Psoas muscle (tissue), 8 donors: ENCODE measurements around the gene SFI1. TPM values are rescaled to one million over a fixed set of nuclear protein-coding genes. Genes with fewer than 3 reads are reported as not detected.

Experiments
- ATAC-seq, 4 donors: fragments of 200-7000 bp; cut with Tn5 transposase; one replicate each; pipeline ENCODE4 v1.9.1; 2020; ENCODE audit warnings: moderate library complexity in 3 of 4, mild to moderate bottlenecking in 2 of 4
- DNase-seq, 2 donors: peaks; one replicate each; pipeline ENCODE4 v3.0.0-alpha.2; 2020
- H3K27ac ChIP-seq: fragments of 200-600 bp; one replicate; pipeline ENCODE4 v1.8.0; 2022
- H3K27me3 ChIP-seq, 3 donors: fragments of 200-600 bp in 1 of 3; one replicate each; pipeline versions ENCODE4 v1.6.1 to v1.8.0; 2013 to 2022; ENCODE audit warnings: low read length in 2 of 3, mild to moderate bottlenecking in 2 of 3, moderate library complexity in 1 of 3; ENCODE audit not compliant: insufficient read depth in 3 of 3
- H3K36me3 ChIP-seq, 2 donors: fragments of 200-600 bp in 1 of 2; one replicate each; pipeline versions ENCODE4 v1.6.1 to v1.8.0; 2013 to 2022; ENCODE audit warnings: low read depth in 1 of 2, mild to moderate bottlenecking in 1 of 2, moderate library complexity in 1 of 2; ENCODE audit not compliant: insufficient read depth in 1 of 2
- H3K4me1 ChIP-seq: fragments of 200-600 bp; one replicate; pipeline ENCODE4 v1.8.0; 2022
- H3K4me3 ChIP-seq: fragments of 200-600 bp; one replicate; pipeline ENCODE4 v1.8.0; 2022; ENCODE audit warnings: mild to moderate bottlenecking
- H3K9me3 ChIP-seq: fragments of 200-600 bp; one replicate; pipeline ENCODE4 v1.8.0; 2022
- WGBS, 3 donors: extraction: QIAGEN DNeasy Blood & Tissue Kit; methylation state at CpG; one replicate each; pipeline versions ENCODE4 v1.1.6 to v1.1.7; 2013; 5-methylcytosine and 5-hydroxymethylcytosine counted together
- intact Hi-C, 2 donors: fragments of 100-400 bp; cut with DNase I; formaldehyde crosslinking; loops; one replicate each; pipeline versions ENCODE4 v1.11.0 to v1.14.2; 2022
- polyA plus RNA-seq, 3 donors: library from polyadenylated mRNA; stranded (reverse); fragments of 200-250 nt; gene quantifications; one replicate each; pipeline ENCODE4 v1.2.3, GENCODE V29; 2013
- total RNA-seq, 4 donors: library from RNA; stranded (reverse); fragmentation: NEBNext Ultra II Directional in 2 of 4; extraction: Animal tissue kit (Norgen Biotek cat#: 25700) in 2 of 4; gene quantifications; one replicate each; pipeline versions ENCODE4 v1.2.1 to v1.2.4, GENCODE V29; 2021 to 2023
- TF ChIP-seq, protein P1 (sequence below): fragments of 200-600 bp; IDR thresholded peaks from one replicate; pipeline ENCODE4 v1.8.0; 2022; ENCODE audit warnings: antibody characterized with exemption
- donor health status: healthy with polysubstance abuse.
- donor health status: DM: no; HTN: no; CAD: no; lungs with moderate emphysema.
- donor health status: Bipolar disorder and iron deficiency.
- donor health status: healthy.
- donor health status: DM: yes; HTN: yes; CAD: no.
- donor health status: DM: no; HTN: no; CAD: no.
- donor health status: DM: no; HTN: no; CAD: no.
- donor health status: DM: yes; HTN: yes; CAD: no.

The SFI1 gene
- total and polyA plus RNA-seq, 7 donors: 1.5 to 8.6 (median 3.9) TPM

GRCh38 chr22:31637891-31638618, 141.7 kb downstream of the SFI1 start:
- intact Hi-C loops: no loop called here
- ATAC-seq: peak; percentile 24 to 47 (median 25)
- 53 to 67% (median 54%) methylated on average over 15 of the region's 15 CpGs for WGBS, 3 donors
- Histone ChIP-seq H3K27ac (peak overlapping the region; percentile 46), H3K27me3 (no peaks in the 10 kb centered on the region), H3K4me1 (peaks cover 13% of the 10 kb centered on the region), H3K36me3 (peaks cover 0 to 8% of the 10 kb centered on the region in 2 donors), H3K4me3 (peak overlapping the region; percentile 38), H3K9me3 (no peaks in the 10 kb centered on the region)
- TF ChIP-seq, protein P1, sequence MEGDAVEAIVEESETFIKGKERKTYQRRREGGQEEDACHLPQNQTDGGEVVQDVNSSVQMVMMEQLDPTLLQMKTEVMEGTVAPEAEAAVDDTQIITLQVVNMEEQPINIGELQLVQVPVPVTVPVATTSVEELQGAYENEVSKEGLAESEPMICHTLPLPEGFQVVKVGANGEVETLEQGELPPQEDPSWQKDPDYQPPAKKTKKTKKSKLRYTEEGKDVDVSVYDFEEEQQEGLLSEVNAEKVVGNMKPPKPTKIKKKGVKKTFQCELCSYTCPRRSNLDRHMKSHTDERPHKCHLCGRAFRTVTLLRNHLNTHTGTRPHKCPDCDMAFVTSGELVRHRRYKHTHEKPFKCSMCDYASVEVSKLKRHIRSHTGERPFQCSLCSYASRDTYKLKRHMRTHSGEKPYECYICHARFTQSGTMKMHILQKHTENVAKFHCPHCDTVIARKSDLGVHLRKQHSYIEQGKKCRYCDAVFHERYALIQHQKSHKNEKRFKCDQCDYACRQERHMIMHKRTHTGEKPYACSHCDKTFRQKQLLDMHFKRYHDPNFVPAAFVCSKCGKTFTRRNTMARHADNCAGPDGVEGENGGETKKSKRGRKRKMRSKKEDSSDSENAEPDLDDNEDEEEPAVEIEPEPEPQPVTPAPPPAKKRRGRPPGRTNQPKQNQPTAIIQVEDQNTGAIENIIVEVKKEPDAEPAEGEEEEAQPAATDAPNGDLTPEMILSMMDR: no peak
- no peak for DNase-seq

GRCh38 chr22:31639436-31640039, 143.2 kb downstream of the SFI1 start:
- Histone ChIP-seq H3K9me3 (no peaks in the 10 kb centered on the region), H3K36me3 (peaks cover 0 to 8% of the 10 kb centered on the region in 2 donors), H3K4me3 (no peak overlapping the region), H3K27me3 (no peaks in the 10 kb centered on the region), H3K4me1 (peaks cover 7% of the 10 kb centered on the region), H3K27ac (no peak overlapping the region)
- intact Hi-C loops: no loop called here
- no peak for ATAC-seq
- TF ChIP-seq, protein P1: no peak
- 85 to 98% (median 87%) methylated on average over 4 of the region's 4 CpGs for WGBS, 3 donors
- DNase-seq: no peak

DNA sequence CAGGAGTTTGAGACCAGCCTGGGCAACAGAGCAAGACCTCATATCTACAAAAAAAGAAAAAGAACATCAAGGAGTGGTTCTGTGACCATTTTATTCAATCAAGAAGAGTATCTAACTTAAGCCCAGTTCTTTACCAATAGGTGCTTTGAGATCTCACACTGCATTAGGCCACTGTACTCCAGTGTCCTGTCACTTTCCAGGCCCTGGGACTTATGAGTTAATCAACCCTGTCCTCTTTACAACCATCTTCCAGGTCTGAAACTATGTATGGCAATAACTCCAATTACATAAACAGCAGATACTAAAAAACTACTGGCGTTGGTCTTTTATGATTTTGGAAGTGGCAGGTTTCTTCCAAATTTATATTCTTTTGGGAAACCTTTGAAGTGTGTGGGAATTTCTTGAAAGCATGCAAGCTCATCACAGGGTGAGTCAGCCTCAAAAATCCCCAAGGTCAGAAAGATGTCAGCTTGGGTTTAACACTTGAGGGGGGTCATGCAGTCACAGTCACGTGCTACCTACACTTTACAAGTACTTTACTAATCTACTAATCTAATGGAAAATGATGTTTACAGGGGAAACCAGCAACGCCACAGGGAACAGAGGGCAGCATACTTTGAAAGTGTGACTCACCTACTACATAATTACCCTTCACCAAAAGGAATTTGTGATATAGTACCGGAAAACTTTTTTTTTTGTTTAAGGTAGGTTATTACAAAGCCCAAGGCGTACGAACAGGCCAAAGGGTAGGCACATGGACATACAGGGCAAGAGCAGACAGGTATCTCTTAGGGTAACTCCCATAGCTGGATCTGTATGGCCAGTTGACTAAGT, 150.1 kb downstream of the SFI1 start:
- ATAC-seq: no peak

DNA sequence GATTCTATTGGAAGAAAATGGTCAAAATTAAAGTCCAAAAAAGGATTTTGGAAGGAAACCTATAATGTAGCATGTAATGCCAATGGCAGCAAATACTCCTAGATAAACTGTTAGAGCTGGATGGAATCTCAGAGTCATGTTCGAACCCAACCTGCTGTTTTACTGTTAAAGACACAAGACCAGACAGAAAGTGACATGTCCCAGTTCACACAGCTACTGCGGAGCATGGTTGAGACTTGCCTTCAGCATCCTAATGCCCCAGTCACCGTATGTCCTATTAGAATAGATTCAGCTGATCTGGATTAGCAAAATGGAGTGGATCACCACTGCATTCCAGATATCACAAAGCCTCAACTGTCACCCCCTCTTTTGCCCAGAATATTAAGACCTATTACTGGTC, 150.7 kb downstream of the SFI1 start:
- intact Hi-C loops: no loop called here
- 95 to 98% (median 97%) methylated on average over 3 of the region's 3 CpGs for WGBS, 3 donors
- H3K36me3 ChIP-seq: peaks cover 6 to 52% of the 10 kb centered on the region in 2 donors
- ATAC-seq: no peak
- H3K27me3 ChIP-seq: no peaks in the 10 kb centered on the region
- H3K9me3 ChIP-seq: no peaks in the 10 kb centered on the region
- H3K4me1 ChIP-seq: no peaks in the 10 kb centered on the region
- no peak for DNase-seq
- no peak overlapping the region for H3K4me3 ChIP-seq
- TF ChIP-seq, protein P1: no peak
- no peak overlapping the region for H3K27ac ChIP-seq

More for the DNA sequence above, 150.1 kb downstream of the SFI1 start:
- H3K27me3 ChIP-seq: no peaks in the 10 kb centered on the region
- H3K36me3 ChIP-seq: peaks cover 6 to 56% of the 10 kb centered on the region in 2 donors
- WGBS, 3 donors: 74 to 82% (median 77%) methylated on average over 6 of the region's 6 CpGs
- DNase-seq: no peak
- H3K4me1 ChIP-seq: no peaks in the 10 kb centered on the region
- H3K4me3 ChIP-seq: no peak overlapping the region
- TF ChIP-seq, protein P1: no peak
- no peaks in the 10 kb centered on the region for H3K9me3 ChIP-seq
- intact Hi-C loops: no loop called here
- H3K27ac ChIP-seq: no peak overlapping the region
